Measurements from ENCODE around the gene WNT11.
A peak's percentile ranks its signal among the peaks of the same experiment; 100 is the strongest.

The WNT11 gene

DNA sequence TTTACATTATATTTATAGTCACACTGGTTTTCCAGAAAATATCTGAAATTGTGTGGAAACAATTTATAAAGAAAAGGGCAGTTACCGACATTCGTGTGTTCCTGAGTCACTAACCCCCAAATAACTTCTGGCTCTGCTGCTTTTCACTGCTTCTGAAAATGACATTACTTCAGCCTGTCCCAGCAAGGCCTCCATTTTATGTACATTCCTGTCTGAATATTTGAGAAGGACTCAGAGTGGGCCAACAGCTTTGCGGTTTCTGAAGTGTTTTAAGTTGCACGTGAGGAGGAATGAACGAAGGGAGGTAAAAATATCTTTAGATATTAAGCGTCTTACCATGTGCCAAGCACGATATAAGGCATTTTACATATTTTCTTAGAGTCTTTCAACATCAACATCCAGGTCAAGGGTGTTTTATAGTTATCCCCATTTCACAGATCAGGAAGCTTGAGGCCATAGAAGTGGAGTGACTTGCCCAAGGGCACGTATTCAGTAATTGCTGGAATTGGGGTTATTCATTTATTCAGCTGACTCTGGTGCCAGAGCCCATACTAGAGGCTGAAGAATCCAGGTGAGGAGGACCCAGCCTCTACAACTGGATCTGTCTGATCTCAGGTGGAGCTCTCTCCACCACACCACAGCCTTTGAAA, 30.8 kb upstream of the WNT11 start:
- DNase-seq = no peak

DNA sequence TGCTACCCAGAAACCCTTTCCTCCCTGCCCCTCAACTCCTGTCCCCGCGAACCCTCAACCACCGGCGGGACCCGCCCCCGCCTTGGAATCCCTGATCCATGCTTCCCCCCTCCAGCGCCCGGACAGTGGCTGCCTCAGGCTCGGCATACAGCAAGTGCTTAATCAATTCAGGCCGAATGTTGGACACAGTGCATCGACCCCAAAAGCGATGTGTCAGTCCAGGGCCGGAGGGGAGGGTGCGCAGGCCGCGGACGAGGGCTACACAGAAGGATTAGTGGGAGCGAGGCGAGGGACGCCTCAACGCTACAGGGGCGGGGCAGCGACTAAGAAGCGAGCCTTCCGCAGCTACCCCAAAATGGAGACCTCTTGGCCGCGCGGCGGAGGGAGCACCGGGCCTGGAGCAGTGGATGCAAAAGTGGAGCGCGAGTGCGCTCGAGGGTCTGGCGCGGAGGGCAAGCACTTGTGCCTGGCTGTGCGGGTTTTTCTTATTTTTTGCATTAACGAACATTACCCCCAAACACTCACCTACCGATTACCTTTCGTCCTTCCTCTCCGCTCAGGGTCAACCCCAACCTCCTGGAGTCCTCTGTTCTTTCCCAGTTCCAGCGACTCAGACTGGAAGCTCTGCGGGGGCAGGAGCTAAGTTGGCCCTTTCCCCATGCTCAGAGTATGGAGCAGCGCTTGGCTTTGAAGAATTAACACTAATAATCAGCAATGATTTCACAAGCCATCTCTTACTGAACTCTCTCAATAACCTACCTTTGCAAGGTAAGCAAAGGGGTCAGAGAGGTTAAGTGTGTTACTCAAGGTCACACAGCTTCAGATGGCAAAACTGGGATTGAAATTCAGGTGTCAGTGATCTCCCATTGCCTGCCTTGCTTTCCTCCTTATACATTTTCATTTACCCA, 30.0 kb upstream of the WNT11 start:
- no peak for DNase-seq

DNA sequence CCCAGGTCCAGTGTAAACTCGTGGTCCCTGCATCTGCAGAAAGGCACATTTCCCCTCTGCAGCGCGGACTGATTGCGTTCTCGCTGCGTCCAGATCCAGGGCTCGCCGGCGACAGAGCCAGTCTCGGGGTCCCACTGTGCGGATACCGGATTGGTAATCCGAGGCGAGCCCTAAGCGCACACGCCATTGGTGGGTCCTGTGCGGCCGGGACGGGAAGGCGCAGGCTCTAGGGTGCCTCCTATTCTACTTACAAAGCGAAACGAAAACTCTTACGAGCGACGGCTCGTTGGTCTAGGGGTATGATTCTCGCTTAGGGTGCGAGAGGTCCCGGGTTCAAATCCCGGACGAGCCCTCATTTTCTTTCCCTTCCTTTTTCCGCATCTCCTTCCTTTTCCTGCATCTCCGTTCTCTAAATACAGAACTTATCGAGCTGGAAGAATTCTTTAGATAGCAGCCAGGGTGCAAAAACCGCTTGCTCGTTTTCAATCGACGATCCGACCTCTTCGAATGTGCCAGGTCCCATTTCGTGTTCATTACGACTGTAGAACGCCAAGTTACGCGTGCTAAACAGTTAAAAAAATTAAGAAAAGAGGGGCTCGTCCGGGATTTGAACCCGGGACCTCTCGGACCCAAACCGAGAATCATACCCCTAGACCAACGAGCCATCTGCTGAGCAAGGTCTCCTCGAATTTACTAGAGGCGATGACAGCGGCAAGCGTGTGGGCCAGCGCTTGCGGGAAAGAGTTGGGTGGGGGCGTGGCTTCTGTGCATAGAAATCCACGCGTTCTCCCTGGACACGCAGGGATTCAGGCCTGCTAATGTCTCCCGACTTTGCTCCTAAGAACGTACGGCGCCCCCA, 29.2 kb upstream of the WNT11 start:
- peak; percentile 99 for DNase-seq

DNA sequence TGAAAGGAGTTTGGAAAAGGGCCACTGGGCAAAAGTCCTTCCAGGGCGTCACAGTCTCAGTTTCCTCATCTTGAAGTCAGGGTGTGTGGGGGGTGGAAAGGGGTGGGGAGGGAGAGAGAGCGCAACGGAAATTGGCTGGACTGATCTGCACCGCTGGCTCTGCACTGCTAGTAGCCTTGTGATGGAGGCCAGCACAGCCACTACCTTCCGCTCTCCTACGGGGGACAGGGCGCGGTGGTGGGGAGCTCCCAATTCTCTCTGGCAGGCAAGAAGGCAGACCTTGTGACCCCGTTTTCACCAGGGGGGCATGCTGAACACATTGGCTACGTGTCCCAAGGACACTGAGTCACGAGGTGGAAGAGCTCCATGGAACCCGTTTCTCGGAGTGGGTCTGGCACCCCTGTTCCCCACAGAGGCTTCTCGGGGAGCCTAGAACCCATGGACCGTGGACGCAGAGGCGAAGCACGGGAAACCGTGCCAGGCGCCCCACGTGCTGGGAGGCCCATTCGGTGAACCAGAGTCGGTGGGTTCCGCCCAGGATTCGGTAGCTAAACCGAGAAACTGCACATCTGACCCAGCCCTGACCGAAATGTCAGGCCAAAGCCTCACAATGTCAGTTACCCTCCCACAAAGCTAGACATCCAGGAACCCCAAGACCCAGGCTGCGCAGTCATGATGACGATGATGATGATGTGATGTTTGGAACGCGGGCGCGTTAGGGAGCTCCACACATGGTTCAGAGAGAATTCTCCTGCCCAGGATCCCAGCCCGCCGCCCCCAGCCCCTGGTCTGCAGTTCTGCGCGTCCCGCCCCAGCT, 28.3 kb upstream of the WNT11 start:
- no peak for DNase-seq

DNA sequence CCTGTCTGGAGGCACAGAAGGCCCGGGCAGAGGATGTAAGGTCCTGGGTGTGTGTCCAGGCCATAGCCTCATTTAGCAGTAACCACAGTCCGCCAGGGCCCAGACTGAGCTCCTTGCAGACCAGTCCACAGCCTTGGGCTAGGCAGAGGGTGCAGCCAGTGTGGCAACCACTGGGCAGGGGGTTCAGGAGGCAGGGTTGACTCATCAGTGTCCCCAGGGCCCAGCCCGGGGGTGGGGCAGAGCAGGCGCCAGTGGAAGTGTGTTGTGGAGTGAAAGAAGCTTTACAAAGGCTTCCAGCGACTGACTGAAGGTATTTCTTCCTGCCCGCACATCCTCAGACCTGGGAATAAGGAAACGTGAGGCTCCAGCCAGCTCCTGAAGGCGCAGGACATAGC, 27.7 kb upstream of the WNT11 start:
- no peak for DNase-seq

DNA sequence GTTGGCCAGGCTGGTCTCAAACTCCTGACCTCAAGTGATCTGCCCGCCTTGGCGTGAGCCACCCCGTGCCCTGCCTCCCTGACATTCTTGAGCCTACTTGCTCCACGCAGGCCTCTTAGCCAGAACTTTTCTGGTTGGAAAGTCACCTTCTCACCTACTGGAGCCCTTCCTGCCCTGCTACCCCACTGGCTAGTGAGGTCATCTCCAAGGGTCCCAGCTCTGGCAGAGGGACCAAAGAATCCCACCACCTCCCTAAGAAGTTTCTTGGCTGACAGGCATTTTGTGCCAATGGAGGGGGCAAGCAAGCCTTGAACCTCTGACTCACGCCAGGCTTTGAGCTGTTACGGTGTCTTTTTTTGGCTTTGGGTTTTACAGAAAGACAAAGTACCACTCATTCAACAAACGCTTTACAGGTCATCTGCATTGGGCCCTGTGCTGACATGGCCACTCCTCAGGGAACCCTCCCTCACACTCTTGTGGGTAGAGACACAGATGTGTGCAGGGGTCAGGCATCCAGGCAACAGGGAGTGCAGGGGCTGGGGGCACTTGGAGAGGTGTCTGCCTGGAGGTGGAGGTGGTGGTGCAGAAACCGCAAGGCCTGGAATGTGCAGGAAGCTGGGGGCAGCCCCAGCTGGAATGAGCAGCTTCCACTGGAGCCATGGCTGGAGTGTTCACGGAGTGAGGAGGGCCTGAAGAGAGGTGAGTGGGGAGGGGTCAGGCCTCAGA, 27.1 kb upstream of the WNT11 start:
- no peak for DNase-seq

DNA sequence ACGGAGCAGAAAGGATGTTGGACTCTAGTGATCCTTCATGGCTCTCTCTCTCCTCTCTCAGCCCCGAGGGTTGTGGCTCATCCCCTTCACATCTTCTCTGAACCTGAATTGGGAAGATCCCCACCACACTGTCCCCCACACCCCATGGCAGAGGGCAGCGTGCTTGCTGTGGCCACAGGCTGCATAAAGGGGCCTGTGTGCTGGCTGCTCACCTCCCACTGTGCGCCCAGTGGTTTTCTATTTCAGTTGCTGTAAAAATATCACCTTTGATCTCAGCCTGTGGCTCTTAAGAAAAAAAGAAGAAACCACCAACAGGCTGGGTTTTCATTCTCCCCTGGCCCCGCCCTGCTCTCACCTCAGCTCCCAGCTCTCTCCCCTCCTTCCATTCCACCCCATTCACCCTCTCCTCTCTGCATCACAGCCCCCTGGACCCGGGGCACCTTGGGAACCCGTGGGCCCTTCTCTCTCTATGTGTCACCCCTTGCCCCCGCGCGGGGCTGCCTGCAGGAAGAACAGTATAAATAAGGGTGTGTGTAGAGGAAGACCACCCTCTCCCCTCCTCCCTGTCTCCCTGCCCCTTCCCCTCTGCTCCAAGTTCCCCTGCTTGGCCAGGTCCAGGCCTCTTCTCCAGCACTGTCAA, 25.8 kb upstream of the WNT11 start:
- DNase-seq = no peak

DNA sequence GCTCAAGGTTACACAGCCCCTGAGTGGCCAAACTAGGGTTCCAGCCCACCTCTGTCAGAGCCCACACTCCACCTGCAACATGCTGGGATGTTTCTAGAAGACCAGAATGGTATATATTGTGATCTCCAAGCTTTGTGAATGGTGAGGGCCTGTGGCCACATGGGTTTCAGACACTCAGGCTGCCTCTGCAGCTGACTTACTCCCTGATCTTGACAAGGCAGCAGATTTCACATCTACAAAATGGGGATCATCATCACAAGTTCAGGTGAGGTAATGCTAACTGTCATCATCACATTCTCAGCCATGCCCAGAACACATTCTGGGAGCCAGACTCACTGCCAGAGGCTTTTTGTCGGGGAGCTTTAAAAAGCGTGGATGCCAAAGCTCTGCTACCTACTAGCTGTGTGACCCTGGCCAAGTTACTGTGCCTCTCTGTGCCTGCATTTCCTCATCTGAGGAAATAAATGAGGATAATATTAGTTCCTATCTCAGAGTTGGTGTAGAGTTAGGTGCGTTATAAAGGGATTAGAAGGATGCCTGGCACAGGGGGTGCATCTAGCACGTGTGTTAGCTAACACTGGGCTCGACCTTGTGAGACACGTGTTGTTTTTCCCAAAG, 24.9 kb upstream of the WNT11 start:
- DNase-seq = no peak

DNA sequence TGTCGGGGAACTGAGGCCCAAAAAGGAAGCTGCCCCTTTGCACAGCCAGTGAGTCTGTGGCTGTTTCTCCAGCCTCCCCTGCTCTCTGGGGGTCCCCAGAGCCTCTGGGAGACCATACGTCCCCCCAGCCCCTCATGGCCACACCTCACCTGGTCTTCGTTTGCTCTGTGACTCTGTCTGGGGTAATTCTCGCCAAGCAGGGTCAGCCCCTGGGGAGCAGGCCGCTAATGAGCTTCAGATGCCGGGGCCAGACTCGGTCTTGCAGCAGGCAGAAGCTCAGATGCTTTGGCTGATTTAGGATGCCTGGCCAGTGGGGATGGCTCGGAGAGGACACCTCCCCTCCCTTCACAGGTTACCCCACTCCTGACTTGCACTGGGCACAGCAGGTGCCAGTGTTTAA, 24.1 kb upstream of the WNT11 start:
- no peak for DNase-seq

DNA sequence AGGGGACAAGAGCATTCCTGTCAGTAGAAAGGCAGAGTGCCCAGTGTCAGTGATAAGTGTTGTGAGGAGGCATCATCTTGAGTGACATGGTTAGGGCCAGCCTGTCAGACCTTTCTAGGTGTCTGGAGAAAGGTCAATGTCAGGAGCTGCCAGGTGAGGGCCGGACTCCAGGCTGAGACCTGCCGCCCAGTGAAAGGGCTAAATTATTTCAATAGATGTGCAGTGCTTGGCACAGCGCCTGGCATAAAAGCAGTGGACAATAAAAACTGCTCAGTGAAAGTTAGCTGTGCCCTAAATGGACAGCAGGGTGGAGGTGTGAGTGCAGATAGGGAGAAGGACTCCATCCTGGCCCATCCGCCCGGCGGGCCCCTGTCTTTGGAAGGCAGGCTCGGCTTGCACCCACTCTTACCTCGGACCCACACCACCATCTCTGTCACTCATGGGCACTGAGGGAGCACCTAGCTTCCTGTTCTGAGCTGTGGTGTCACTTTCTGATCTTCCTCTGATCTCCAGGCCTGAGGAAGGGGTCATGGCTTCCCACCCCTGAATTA, 23.5 kb upstream of the WNT11 start:
- no peak for DNase-seq

DNA sequence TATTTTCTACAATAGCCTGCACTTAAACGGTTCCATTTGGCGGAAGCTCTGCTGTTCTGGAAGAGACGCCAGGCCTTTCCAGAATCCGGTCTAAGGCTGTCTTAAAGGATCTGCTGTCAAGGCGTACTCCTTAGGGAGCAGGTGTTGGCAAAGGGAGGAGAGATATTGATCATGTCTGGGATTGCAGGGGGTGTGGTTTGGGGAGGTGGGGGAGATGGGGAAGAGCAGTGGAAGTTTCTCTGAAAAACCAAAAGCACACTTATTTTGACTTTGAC, 22.5 kb upstream of the WNT11 start:
- no peak for DNase-seq

DNA sequence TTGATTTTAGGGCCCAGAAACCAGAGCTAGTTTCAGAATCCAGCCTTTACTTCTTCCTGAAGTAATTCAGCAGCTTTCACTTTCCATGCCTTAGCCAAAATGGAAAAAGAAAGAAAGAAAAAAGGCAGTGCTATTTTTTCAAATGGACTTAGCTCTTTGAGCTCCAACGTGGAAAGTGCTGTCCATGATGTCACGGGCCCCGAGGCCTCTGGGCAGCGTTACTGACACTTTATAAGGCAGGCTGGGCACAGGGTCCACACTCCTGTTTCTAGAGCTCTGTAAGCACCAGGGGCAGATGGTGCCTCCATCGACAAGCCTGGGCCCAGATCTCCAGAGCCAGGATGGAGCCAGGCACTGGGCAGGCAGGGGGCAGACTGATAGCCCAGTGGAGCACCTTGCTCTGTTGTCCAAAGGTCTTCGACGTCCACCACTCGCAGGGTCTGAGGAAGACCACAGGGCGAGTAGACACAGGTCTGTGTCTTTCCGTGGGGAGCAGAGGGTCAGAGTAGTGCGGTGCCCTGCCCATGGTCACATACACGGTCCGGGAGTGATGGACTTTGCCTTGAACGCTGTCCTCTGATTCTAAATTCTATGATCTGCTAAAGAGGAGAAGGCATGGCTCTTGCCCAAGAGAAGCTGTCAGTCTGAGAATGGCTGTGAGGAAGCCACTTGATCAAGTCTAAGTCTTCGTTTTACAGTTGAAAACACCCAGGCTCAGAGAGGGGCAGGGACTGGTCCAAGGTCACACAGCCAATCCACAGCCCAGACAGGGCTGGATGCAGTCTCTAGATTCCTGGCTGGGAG, 22.0 kb upstream of the WNT11 start:
- no peak for DNase-seq

DNA sequence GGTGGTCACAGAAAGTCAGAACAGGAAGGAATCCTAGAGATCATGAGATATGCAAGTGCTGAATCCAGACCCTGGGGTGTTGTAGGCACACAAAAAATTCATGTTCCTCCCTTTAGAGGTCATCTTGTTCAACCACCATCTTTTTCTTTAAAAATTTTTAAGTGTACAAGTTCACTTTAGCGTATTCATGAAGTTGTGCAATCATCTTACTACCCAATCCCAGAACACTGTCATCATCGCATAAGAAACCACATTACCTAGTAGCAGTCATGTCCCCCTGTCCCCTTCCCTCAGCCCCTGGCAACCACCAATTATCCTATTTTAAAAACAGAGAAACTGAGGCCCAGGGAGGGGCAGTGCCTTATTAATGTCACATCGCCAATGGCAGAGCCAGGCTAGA, 20.3 kb upstream of the WNT11 start:
- no peak for DNase-seq

DNA sequence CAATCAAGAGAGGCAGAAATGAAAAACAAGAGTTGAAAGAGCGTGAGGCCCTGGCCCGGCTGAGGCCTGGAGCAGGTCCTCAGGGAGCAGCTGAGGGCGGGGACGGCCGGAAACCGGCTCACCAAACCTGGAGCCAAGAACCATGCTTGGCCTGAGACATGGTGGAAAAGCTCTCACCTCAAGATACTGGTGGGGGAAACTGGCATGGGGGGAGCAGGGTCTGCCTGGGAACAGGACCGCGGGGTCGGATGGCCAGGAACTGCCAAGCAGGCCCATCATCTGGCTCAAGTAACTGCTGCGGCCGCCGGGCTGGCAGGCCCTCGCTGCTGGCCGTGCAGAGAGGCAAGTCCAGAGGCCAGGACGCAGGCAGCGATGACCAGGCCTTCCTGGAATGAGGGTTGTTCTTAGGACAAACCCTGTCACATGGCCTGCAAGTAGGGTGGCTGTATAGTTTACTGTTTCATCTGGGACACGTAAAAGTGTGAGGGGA, 18.9 kb upstream of the WNT11 start:
- DNase-seq = no peak

DNA sequence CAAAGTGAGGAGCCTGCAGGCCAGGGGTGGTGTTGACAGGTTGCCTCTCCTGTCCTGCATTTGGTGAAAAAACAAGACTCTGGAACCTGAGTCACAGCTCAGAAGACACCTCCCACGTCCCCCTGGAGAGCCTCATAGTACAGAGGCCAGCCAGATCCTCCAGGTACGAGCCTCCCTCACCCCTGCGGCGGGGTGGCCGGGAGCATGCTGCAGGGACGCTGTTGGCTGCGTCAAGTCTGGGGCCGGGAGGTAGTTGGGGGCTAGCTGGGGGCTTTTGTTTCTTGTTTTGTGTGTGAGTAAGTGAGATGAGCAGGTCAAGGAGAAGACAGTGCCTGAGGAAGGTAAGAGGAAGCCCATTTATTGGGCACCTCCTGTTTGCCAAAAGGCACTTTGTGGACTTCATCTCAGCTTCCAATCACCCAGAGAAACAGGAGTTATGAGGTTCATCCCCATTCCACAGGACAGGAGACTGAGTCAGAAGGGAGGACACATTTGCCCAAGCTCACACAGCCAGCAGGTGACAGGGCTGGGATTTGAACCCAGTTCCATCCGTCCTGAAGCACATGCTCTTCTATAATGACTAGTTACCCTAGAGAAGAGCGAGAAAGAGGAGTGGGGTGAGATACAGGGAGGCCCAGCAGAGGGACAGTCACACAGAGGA, 18.3 kb upstream of the WNT11 start:
- DNase-seq = no peak

DNA sequence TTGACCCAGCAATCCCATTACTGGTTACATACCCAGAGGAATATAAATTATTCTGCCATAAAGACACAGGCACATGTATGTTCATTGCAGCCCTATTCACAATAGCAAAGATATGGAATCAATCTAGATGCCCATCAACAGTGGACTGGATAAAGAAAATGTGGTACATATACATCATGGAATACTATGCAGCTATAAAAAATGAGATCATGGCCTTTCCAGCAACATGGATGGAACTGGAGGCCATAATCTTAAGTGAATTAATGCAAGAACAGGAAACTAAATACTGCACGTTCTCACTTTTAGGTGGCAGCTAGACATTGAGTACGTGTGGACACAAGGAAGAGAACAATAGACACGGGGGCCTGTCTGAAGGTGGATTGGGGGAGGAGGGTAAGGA, 15.1 kb upstream of the WNT11 start:
- DNase-seq = no peak

DNA sequence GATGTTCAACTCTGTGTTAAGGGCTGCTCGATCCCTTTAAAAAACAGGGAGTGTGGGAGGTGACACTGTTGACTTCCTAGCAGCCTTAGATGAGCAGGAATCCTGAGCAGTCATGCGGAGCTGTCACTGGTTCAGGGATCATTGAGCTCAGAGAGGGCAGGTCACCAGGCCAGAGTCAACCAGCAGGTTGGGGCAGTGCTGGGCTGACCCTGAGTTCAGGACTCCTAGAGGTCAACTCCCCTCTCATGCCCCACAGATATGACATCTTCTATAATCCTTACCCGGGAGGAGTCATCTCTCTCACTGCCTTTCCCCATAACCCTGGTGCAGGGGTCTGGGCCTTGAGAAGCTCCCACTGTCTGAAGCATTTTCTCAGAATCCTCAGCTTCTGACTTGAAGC, 12.9 kb upstream of the WNT11 start:
- no peak for DNase-seq

DNA sequence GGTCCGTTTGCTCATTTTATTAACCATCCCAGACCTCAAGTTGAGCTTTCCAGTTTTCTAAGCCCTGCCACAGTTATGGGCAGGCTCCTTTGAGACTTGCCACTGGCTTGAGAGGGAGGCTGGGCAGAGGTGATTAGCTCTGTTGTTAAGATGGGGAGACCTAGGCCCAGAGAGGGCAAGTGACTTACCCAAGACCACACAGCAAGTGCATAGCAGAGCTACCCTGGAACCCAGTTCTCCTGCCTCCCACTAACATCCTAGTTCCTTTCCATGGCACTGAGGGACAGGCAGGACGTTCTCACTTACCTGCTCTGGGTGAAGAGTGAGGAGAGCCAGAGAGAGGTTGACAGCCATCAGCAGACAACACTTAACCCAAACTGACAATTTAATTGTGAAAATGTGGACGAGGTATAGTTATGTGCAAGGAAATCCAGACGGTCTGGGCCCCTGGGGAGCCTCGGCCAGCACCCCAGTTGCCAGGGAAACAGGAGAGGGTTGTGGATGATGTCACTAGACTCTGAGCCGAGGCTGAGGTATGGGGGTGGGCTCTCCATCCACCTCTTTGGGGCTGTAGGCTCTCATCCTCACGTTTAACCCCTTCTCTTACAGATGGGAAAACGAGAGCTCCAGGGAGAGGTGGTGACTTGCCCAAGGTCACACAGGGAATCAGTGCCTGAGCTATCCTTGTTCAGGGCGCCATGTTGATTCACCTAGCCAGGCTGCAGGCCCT, 12.3 kb upstream of the WNT11 start:
- no peak for DNase-seq
